Tibial artery (tissue), 4 donors: ENCODE data around the gene BCAR3.

ENCODE experiments used
- DNase-seq, 2 donors: peaks; one replicate each; pipeline ENCODE4 v3.0.0-alpha.2; 2019
- H3K27ac ChIP-seq, 2 donors: fragments of 200-600 bp; sonication (generic) in 1 of 2; 1 replicate in 1 of 2; 2 replicates in 1 of 2; pipeline ENCODE4 v1.5.1; 2018 to 2019; ENCODE audit warnings: mild to moderate bottlenecking in 1 of 2
- H3K27me3 ChIP-seq, 2 donors: fragments of 200-600 bp; sonication (generic) in 1 of 2; one replicate each; pipeline versions ENCODE4 v1.5.1 to v1.6.0; 2016 to 2019
- H3K36me3 ChIP-seq, 3 donors: fragments of 200-600 bp; sonication (generic) in 2 of 3; one replicate each; pipeline ENCODE4 v1.5.1; 2016 to 2019; ENCODE audit warnings: mild to moderate bottlenecking in 2 of 3
- H3K4me1 ChIP-seq, 4 donors: fragments of 200-600 bp; sonication (generic) in 2 of 4; 1 replicate in 3 of 4; 2 replicates in 1 of 4; pipeline ENCODE4 v1.5.1; 2016 to 2019
- H3K4me3 ChIP-seq, 2 donors: fragments of 200-600 bp; sonication (generic) in 1 of 2; 1 replicate in 1 of 2; 2 replicates in 1 of 2; pipeline ENCODE4 v1.5.1; 2018 to 2019; ENCODE audit warnings: mild to moderate bottlenecking in 2 of 2
- H3K9me3 ChIP-seq, 3 donors: fragments of 200-600 bp; sonication (generic) in 1 of 3; one replicate each; pipeline ENCODE4 v1.5.1; 2016 to 2019
- CTCF ChIP-seq, 2 experiments: fragments of 200-600 bp in 1 of 2; fragments of 450-650 bp in 1 of 2; IDR thresholded peaks; one replicate each; pipeline ENCODE4 v1.5.1; 2017 to 2019; ENCODE audit warnings: antibody characterized with exemption in 2 of 2, mild to moderate bottlenecking in 1 of 2, moderate library complexity in 1 of 2
- intact Hi-C: fragments of 100-400 bp; cut with DNase I; formaldehyde crosslinking; loops from one replicate; pipeline ENCODE4 v1.15.0; 2023; ENCODE audit warnings: low total_unique reads

BCAR3 gene

GRCh38 chr1:93628681-93629080 is 53.0 kb downstream of the BCAR3 start:
- Histone ChIP-seq H3K27ac (no peak overlapping the region), H3K9me3 (no peaks in the 10 kb centered on the region), H3K36me3 (no peaks in the 10 kb centered on the region), H3K4me1 (peaks cover 0 to 13% (median 0%) of the 10 kb centered on the region in 4 donors), H3K4me3 (no peak overlapping the region), H3K27me3 (no peaks in the 10 kb centered on the region)
- TF ChIP-seq CTCF (IDR thresholded peaks at IDR 0.05), result no peak
- intact Hi-C loops, result loop anchor here (5.0 to 10.0 kb wide), 2 partner anchors 194 to 224 kb away; no protein-coding TSS in a partner anchor
- no peak for DNase-seq

GRCh38 chr1:93625582-93626327 is 55.9 kb downstream of the BCAR3 start:
- no peak for DNase-seq
- Histone ChIP-seq H3K27ac (no peak overlapping the region), H3K36me3 (no peaks in the 10 kb centered on the region), H3K4me1 (peaks cover 0 to 17% (median 0%) of the 10 kb centered on the region in 4 donors), H3K4me3 (no peak overlapping the region), H3K27me3 (no peaks in the 10 kb centered on the region), H3K9me3 (no peaks in the 10 kb centered on the region)
- intact Hi-C loops, result loop anchor here (5.0 to 10.0 kb wide), 2 partner anchors 191 to 227 kb away; no protein-coding TSS in a partner anchor
- TF ChIP-seq CTCF (IDR thresholded peaks at IDR 0.05), result no peak

GRCh38 chr1:93623875-93624274 is 57.8 kb downstream of the BCAR3 start:
- intact Hi-C loops, result loop anchor here (10.0 kb wide), 1 partner anchor 189 kb away; no protein-coding TSS in a partner anchor
- H3K4me3 ChIP-seq, result no peak overlapping the region
- H3K27me3 ChIP-seq, result no peaks in the 10 kb centered on the region
- H3K9me3 ChIP-seq, result no peaks in the 10 kb centered on the region
- H3K4me1 ChIP-seq, result peaks cover 0 to 12% (median 0%) of the 10 kb centered on the region in 4 donors
- no peak for DNase-seq
- H3K36me3 ChIP-seq, result no peaks in the 10 kb centered on the region
- TF ChIP-seq CTCF (IDR thresholded peaks at IDR 0.05), result no peak
- H3K27ac ChIP-seq, result no peak overlapping the region

- Histone ChIP-seq H3K4me1 (peaks cover 0 to 12% (median 0%) of the 10 kb centered on the region in 4 donors), H3K27me3 (no peaks in the 10 kb centered on the region), H3K9me3 (no peaks in the 10 kb centered on the region), H3K36me3 (no peaks in the 10 kb centered on the region), H3K4me3 (no peak overlapping the region), H3K27ac (no peak overlapping the region)
- intact Hi-C loops, result loop anchor here (10.0 kb wide), 1 partner anchor 189 kb away; no protein-coding TSS in a partner anchor
- DNase-seq, result no peak
- no peak for TF ChIP-seq CTCF (IDR thresholded peaks at IDR 0.05)
Observed at GRCh38 chr1:93623436-93623835, 58.2 kb downstream of the BCAR3 start.

GRCh38 chr1:93621246-93621645 is 60.4 kb downstream of the BCAR3 start:
- intact Hi-C loops, result loop anchor here (10.0 kb wide), 1 partner anchor 186 kb away; no protein-coding TSS in a partner anchor
- Histone ChIP-seq H3K27ac (no peak overlapping the region), H3K4me1 (peaks cover 0 to 32% (median 18%) of the 10 kb centered on the region in 4 donors), H3K9me3 (no peaks in the 10 kb centered on the region), H3K27me3 (no peaks in the 10 kb centered on the region), H3K36me3 (no peaks in the 10 kb centered on the region), H3K4me3 (no peak overlapping the region)
- DNase-seq, result no peak
- TF ChIP-seq CTCF (IDR thresholded peaks at IDR 0.05), result no peak
